PC-3 (cell line): ENCODE results near the gene MAML3. TPM values are rescaled to one million over a fixed set of nuclear protein-coding genes. Genes with fewer than 3 reads are reported as not detected.

Source experiments
- ATAC-seq: fragments of 200-7000 bp; cut with Tn5 transposase; 2 replicates; pipeline ENCODE4 v1.9.1; 2020; ENCODE audit warnings: mild to moderate bottlenecking, moderate library complexity
- BruUV-seq: library from RNA; stranded (reverse); fragments of 400-500 nt; replicated peaks from 2 replicates; lab custom pipeline; 2021; lab: Mats Ljungman, UMichigan
- CTCF ChIA-PET: fragments of 300-600 bp; sonication (Branson Sonifier 250); formaldehyde crosslinking; loops from one replicate; lab custom pipeline; 2022; ENCODE audit warnings: antibody characterized with exemption; lab: Charles Lee
- POLR2A ChIA-PET: fragments of 300-600 bp; sonication (Branson Sonifier 250); formaldehyde crosslinking; loops from one replicate; lab custom pipeline; 2022; ENCODE audit warnings: antibody characterized with exemption; ENCODE audit not compliant: unreplicated experiment; lab: Charles Lee
- DNase-seq: peaks from one replicate; pipeline ENCODE4 v3.0.0-alpha.2; 2015
- H2AFZ ChIP-seq: fragments of 300-600 bp; sonication (generic); 2 replicates; pipeline ENCODE4 v1.6.0; 2016; ENCODE audit warnings: antibody characterized with exemption, low read length
- H3F3A ChIP-seq: fragments of 300-600 bp; sonication (generic); one replicate; pipeline ENCODE4 v1.6.0; 2017; ENCODE audit warnings: antibody characterized with exemption, low read length, control low read depth, mild to moderate bottlenecking; ENCODE audit not compliant: unreplicated experiment
- H3K27ac ChIP-seq: fragments of 300-600 bp; sonication (generic); 2 replicates; pipeline ENCODE4 v1.5.1; 2016; ENCODE audit warnings: mild to moderate bottlenecking, low read length
- H3K27me3 ChIP-seq: fragments of 300-600 bp; sonication (generic); 2 replicates; pipeline ENCODE4 v1.6.1; 2016; ENCODE audit warnings: low read length, mixed read lengths
- H3K36me3 ChIP-seq: fragments of 300-600 bp; sonication (generic); 2 replicates; pipeline ENCODE4 v1.6.1; 2016; ENCODE audit warnings: low read depth, mixed run types, low read length, mixed read lengths
- H3K4me1 ChIP-seq: fragments of 300-600 bp; sonication (generic); 2 replicates; pipeline ENCODE4 v1.5.1; 2016; ENCODE audit warnings: low read length; ENCODE audit not compliant: insufficient read depth
- H3K4me2 ChIP-seq: fragments of 300-600 bp; sonication (generic); 2 replicates; pipeline ENCODE4 v1.6.0; 2016; ENCODE audit warnings: low read length
- H3K4me3 ChIP-seq: fragments of 300-600 bp; sonication (generic); 2 replicates; pipeline ENCODE4 v1.5.1; 2016; ENCODE audit warnings: mild to moderate bottlenecking, low read length, mixed read lengths
- H3K79me2 ChIP-seq: fragments of 300-600 bp; sonication (generic); 2 replicates; pipeline ENCODE4 v1.6.1; 2017; ENCODE audit warnings: low read length, mixed read lengths
- H3K9ac ChIP-seq: fragments of 300-600 bp; sonication (generic); 2 replicates; pipeline ENCODE4 v1.6.0; 2016; ENCODE audit warnings: mild to moderate bottlenecking, low read length
- H3K9me2 ChIP-seq: fragments of 300-600 bp; sonication (generic); replicated peaks from 2 replicates; pipeline ENCODE4 v1.6.1; 2016; ENCODE audit warnings: mixed run types, low read length, mixed read lengths
- H3K9me3 ChIP-seq: fragments of 300-600 bp; sonication (generic); 2 replicates; pipeline ENCODE4 v1.6.1; 2016; ENCODE audit warnings: low read length, mixed read lengths
- H4K20me1 ChIP-seq: fragments of 300-600 bp; sonication (generic); 2 replicates; pipeline ENCODE4 v1.6.1; 2016; ENCODE audit warnings: low read length, mixed read lengths
- CTCF ChIP-seq: fragments of 300-600 bp; sonication (generic); conservative IDR thresholded peaks from 2 replicates; pipeline ENCODE4 v1.5.1; 2017; ENCODE audit warnings: antibody characterized with exemption, low read depth, mild to moderate bottlenecking, low read length
- EZH2 ChIP-seq: fragments of 300-600 bp; sonication (generic); IDR thresholded peaks from one replicate; pipeline ENCODE4 v1.6.1; 2017; ENCODE audit warnings: antibody characterized with exemption, mild to moderate bottlenecking, low read length; ENCODE audit not compliant: unreplicated experiment
- EZH2phosphoT487 ChIP-seq: fragments of 300-600 bp; sonication (generic); IDR thresholded peaks from 2 replicates; pipeline ENCODE4 v1.6.1; 2018; ENCODE audit warnings: mild to moderate bottlenecking, antibody characterized with exemption, low read length, borderline replicate concordance
- intact Hi-C: fragments of 100-400 bp; cut with micrococcal nuclease; formaldehyde crosslinking; loops from 2 replicates; pipeline ENCODE4 v1.9.0; 2023
- total RNA-seq: library from RNA; depleted of rRNA; stranded (reverse); fragments of >200 nt; gene quantifications from 2 replicates; pipeline ENCODE4 v1.2.3, GENCODE V29; 2014

The MAML3 gene
- total RNA-seq, 1 experiment from 2014 or later, result 4.3 TPM

GRCh38 chr4:139884438-139884837 is 269.5 kb downstream of the MAML3 start:
- H4K20me1 ChIP-seq, result no peaks in the 10 kb centered on the region
- no peaks in the 10 kb centered on the region for H3K27me3 ChIP-seq
- H3K4me2 ChIP-seq, result no peak overlapping the region
- peaks cover 31% of the 10 kb centered on the region for H3K4me1 ChIP-seq
- no peak for TF ChIP-seq CTCF
- TF ChIP-seq EZH2phosphoT487, result no peak
- TF ChIP-seq EZH2, result no peak
- CTCF ChIA-PET, result no interaction called here
- H3K9me3 ChIP-seq, result no peaks in the 10 kb centered on the region
- no peak for DNase-seq
- intact Hi-C loops, result no loop called here
- POLR2A ChIA-PET, result no interaction called here
- no peaks in the 10 kb centered on the region for H3K36me3 ChIP-seq
- no peak overlapping the region for H2AFZ ChIP-seq
- H3K9ac ChIP-seq, result no peak overlapping the region
- H3F3A ChIP-seq, result no peaks in the 10 kb centered on the region
- no peaks in the 10 kb centered on the region for H3K79me2 ChIP-seq
- no peaks in the 10 kb centered on the region for H3K9me2 ChIP-seq
- no TSS peak for BruUV-seq
- no peak overlapping the region for H3K4me3 ChIP-seq
- H3K27ac ChIP-seq, result no peak overlapping the region
- ATAC-seq, result no peak

DNA sequence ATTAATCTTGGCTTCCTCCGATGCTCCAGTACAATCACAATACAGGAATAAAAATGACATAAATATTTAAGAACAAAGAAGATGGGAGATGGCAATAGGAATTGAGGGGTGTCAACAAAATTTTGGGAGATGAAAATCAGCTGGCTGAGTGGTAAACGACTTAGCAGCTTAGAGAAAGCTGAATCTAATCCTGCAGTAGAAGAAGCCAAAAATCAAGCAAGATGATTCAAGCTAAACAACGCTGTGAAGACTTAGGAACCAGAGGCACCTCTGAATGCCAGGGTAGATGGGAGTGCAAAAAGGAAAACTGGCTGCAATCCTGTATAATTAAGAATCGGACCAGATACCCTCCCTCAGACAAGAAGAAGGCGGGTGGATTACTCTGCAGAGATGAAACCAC is 273.1 kb downstream of the MAML3 start:
- BruUV-seq, result no TSS peak

GRCh38 chr4:139878050-139878449 is 275.9 kb downstream of the MAML3 start:
- no peaks in the 10 kb centered on the region for H3K27me3 ChIP-seq
- no peak for DNase-seq
- H3K9me2 ChIP-seq, result no peaks in the 10 kb centered on the region
- no peak overlapping the region for H3K9ac ChIP-seq
- H4K20me1 ChIP-seq, result no peaks in the 10 kb centered on the region
- no peaks in the 10 kb centered on the region for H3K36me3 ChIP-seq
- ATAC-seq, result no peak
- TF ChIP-seq EZH2, result no peak
- no peak for TF ChIP-seq EZH2phosphoT487
- no peak for TF ChIP-seq CTCF
- ChIA-PET CTCF (no interaction called here), POLR2A (no interaction called here)
- H3K4me1 ChIP-seq, result no peaks in the 10 kb centered on the region
- no peak overlapping the region for H3K4me2 ChIP-seq
- intact Hi-C loops, result no loop called here
- no peak overlapping the region for H2AFZ ChIP-seq
- H3F3A ChIP-seq, result no peaks in the 10 kb centered on the region
- H3K9me3 ChIP-seq, result no peaks in the 10 kb centered on the region
- no peak overlapping the region for H3K27ac ChIP-seq
- no peak overlapping the region for H3K4me3 ChIP-seq
- H3K79me2 ChIP-seq, result no peaks in the 10 kb centered on the region
- BruUV-seq, result no TSS peak

More for the DNA sequence above, 273.1 kb downstream of the MAML3 start:
- Histone ChIP-seq H3K9me2 (no peaks in the 10 kb centered on the region), H3K9ac (no peak overlapping the region), H3F3A (no peaks in the 10 kb centered on the region), H3K9me3 (no peaks in the 10 kb centered on the region), H3K27me3 (no peaks in the 10 kb centered on the region), H3K4me2 (no peak overlapping the region), H4K20me1 (no peaks in the 10 kb centered on the region), H3K4me1 (no peaks in the 10 kb centered on the region), H2AFZ (no peak overlapping the region), H3K27ac (no peak overlapping the region), H3K4me3 (no peak overlapping the region), H3K36me3 (no peaks in the 10 kb centered on the region), H3K79me2 (no peaks in the 10 kb centered on the region)
- DNase-seq (no peak), ATAC-seq (no peak)
- no peak for TF ChIP-seq EZH2phosphoT487
- TF ChIP-seq EZH2, result no peak
- no peak for TF ChIP-seq CTCF
- intact Hi-C loops, result no loop called here
- ChIA-PET CTCF (no interaction called here), POLR2A (no interaction called here)
